Activated CD4-positive, alpha-beta T cell treated with anti-CD3 and anti-CD28 coated beads, Interleukin-2, amount 10 ng/mL, durations not matched to agents 24 days and 14 days (primary cell): ENCODE measurements around the gene TOP3A. TPM values are rescaled to one million over a fixed set of nuclear protein-coding genes. Genes with fewer than 3 reads are reported as not detected.
"Not testable (repeated sequence)": the region's sequence is repeated elsewhere in the genome, so short reads cannot be mapped to it uniquely, and the experiment has no call there.

Experiments
- DNase-seq: peaks from one replicate; pipeline ENCODE4 v3.0.0; 2022
- H3K27ac Mint-ChIP-seq: one replicate; pipeline ENCODE4 v1.8.0; 2022; ENCODE audit warnings: mild to moderate bottlenecking, mixed read lengths
- H3K27me3 Mint-ChIP-seq: one replicate; pipeline ENCODE4 v1.8.0; 2022; ENCODE audit warnings: mixed read lengths
- H3K36me3 Mint-ChIP-seq: one replicate; pipeline ENCODE4 v1.8.0; 2022; ENCODE audit warnings: low read depth, mild to moderate bottlenecking, mixed read lengths
- H3K4me1 Mint-ChIP-seq: one replicate; pipeline ENCODE4 v1.8.0; 2021; ENCODE audit warnings: mixed read lengths
- H3K4me3 Mint-ChIP-seq: one replicate; pipeline ENCODE4 v1.8.0; 2022; ENCODE audit warnings: mild to moderate bottlenecking, moderate library complexity, mixed read lengths
- H3K9me3 Mint-ChIP-seq: one replicate; pipeline ENCODE4 v1.8.0; 2021; ENCODE audit warnings: mixed read lengths
- intact Hi-C: fragments of 100-400 bp; cut with micrococcal nuclease; formaldehyde crosslinking; loops from one replicate; pipeline ENCODE4 v1.15.1; 2023
- total RNA-seq: library from RNA; stranded (reverse); gene quantifications from 2 replicates; pipeline ENCODE4 v1.2.3, GENCODE V29; 2022

Gene TOP3A
- 75.4 and 88.2 TPM in 2 replicates for total RNA-seq

GRCh38 chr17:18314731-18315561 lies at the start of gene TOP3A, which contains the start of gene SMCR8:
Gene TOP3A (minus strand): TSS chr17:18314994. CDS start chr17:18314778, 216 bp downstream.
Gene SMCR8 (plus strand): TSS chr17:18315293. CDS start chr17:18315790, 497 bp downstream.
- peaks cover 58% of the 10 kb centered on the region for H3K36me3 Mint-ChIP-seq
- no peaks in the 10 kb centered on the region for H3K27me3 Mint-ChIP-seq
- intact Hi-C loops = loop anchor here (1.0 to 5.0 kb wide), 5 partner anchors 47 to 478 kb away; partner anchors contain the start of genes ALKBH5, MIEF2, SHMT1 and SREBF1
- H3K27ac Mint-ChIP-seq = peak within 1 kb of the TSS; percentile 98
- H3K9me3 Mint-ChIP-seq = no peaks in the 10 kb centered on the region
- peaks cover 65% of the 10 kb centered on the region for H3K4me1 Mint-ChIP-seq
- peak within 1 kb of the TSS; percentile 85 for H3K4me3 Mint-ChIP-seq
- peak; percentile 99 for DNase-seq

- intact Hi-C loops = loop anchor here (5.0 kb wide), 2 partner anchors 47 to 107 kb away; partner anchors contain the start of genes FLII and SMCR8
Observed at GRCh38 chr17:18364166-18364565, 49.4 kb upstream of the TOP3A start.

GRCh38 chr17:18363101-18364049 lies 48.6 kb upstream of the TOP3A start, which contains the start of gene SHMT1:
Gene SHMT1 (minus strand): TSS chr17:18363550. CDS start chr17:18355981, 7,569 bp downstream.
- peak within 1 kb of the TSS; percentile 91 for H3K27ac Mint-ChIP-seq
- peak; percentile 98 for DNase-seq
- peak within 1 kb of the TSS; percentile 93 for H3K4me3 Mint-ChIP-seq
- H3K36me3 Mint-ChIP-seq = peaks cover 11% of the 10 kb centered on the region
- H3K27me3 Mint-ChIP-seq = no peaks in the 10 kb centered on the region
- no peaks in the 10 kb centered on the region for H3K9me3 Mint-ChIP-seq
- intact Hi-C loops = loop anchor here (5.0 kb wide), 2 partner anchors 46 to 106 kb away; partner anchors contain the start of genes FLII and SMCR8
- peaks cover 15% of the 10 kb centered on the region for H3K4me1 Mint-ChIP-seq

More at GRCh38 chr17:18364166-18364565, 49.4 kb upstream of the TOP3A start:
- no peak overlapping the region for H3K27ac Mint-ChIP-seq
- peaks cover 14% of the 10 kb centered on the region for H3K4me1 Mint-ChIP-seq
- H3K9me3 Mint-ChIP-seq = no peaks in the 10 kb centered on the region
- DNase-seq = no peak
- no peak overlapping the region for H3K4me3 Mint-ChIP-seq
- peaks cover 10% of the 10 kb centered on the region for H3K36me3 Mint-ChIP-seq
- no peaks in the 10 kb centered on the region for H3K27me3 Mint-ChIP-seq

- peak; percentile 71 for DNase-seq
- Mint-ChIP-seq H3K9me3 (no peaks in the 10 kb centered on the region), H3K27me3 (no peaks in the 10 kb centered on the region), H3K4me1 (peaks cover 15% of the 10 kb centered on the region), H3K4me3 (peak overlapping the region; percentile 93), H3K36me3 (peaks cover 11% of the 10 kb centered on the region), H3K27ac (peak overlapping the region; percentile 65)
- intact Hi-C loops = loop anchor here (5.0 kb wide), 2 partner anchors 45 to 105 kb away; partner anchors contain the start of genes FLII and SMCR8
Observed at GRCh38 chr17:18362698-18363100, 47.9 kb upstream of the TOP3A start.

- Mint-ChIP-seq H3K9me3 (no peaks in the 10 kb centered on the region), H3K4me1 (peaks cover 15% of the 10 kb centered on the region), H3K4me3 (peak overlapping the region; percentile 93), H3K27me3 (no peaks in the 10 kb centered on the region), H3K27ac (peak overlapping the region; percentile 65), H3K36me3 (peaks cover 11% of the 10 kb centered on the region)
- DNase-seq = peak; percentile 62
- intact Hi-C loops = loop anchor here (5.0 kb wide), 2 partner anchors 45 to 105 kb away; partner anchors contain the start of genes FLII and SMCR8
Observed at GRCh38 chr17:18361837-18362697, 47.3 kb upstream of the TOP3A start.

- Mint-ChIP-seq H3K27ac (peak overlapping the region; percentile 45), H3K4me3 (peak overlapping the region; percentile 3), H3K27me3 (no peaks in the 10 kb centered on the region), H3K36me3 (peaks cover 16% of the 10 kb centered on the region), H3K4me1 (peaks cover 15% of the 10 kb centered on the region), H3K9me3 (no peaks in the 10 kb centered on the region)
- intact Hi-C loops = loop anchor here (5.0 kb wide), 2 partner anchors 43 to 103 kb away; partner anchors contain the start of genes FLII and SMCR8
- DNase-seq = no peak
Observed at GRCh38 chr17:18360518-18360917, 45.7 kb upstream of the TOP3A start.

GRCh38 chr17:18356624-18357023 lies 41.8 kb upstream of the TOP3A start:
- H3K9me3 Mint-ChIP-seq = no peaks in the 10 kb centered on the region
- intact Hi-C loops = no loop called here

GRCh38 chr17:18353541-18353940 lies 38.7 kb upstream of the TOP3A start:
- DNase-seq = no peak
- intact Hi-C loops = no loop called here
- Mint-ChIP-seq H3K4me1 (no peaks in the 10 kb centered on the region), H3K27me3 (no peaks in the 10 kb centered on the region), H3K4me3 (no peak overlapping the region), H3K9me3 (no peaks in the 10 kb centered on the region), H3K27ac (no peak overlapping the region), H3K36me3 (peaks cover 26% of the 10 kb centered on the region)

More at GRCh38 chr17:18356624-18357023, 41.8 kb upstream of the TOP3A start:
- Mint-ChIP-seq H3K4me1 (peaks cover 2% of the 10 kb centered on the region), H3K36me3 (peaks cover 31% of the 10 kb centered on the region), H3K4me3 (no peak overlapping the region), H3K27ac (no peak overlapping the region), H3K27me3 (no peaks in the 10 kb centered on the region)
- no peak for DNase-seq

GRCh38 chr17:18344021-18344420 lies 29.2 kb upstream of the TOP3A start:
- DNase-seq = no peak
- Mint-ChIP-seq H3K27ac (no peak overlapping the region), H3K36me3 (peaks cover 51% of the 10 kb centered on the region), H3K4me1 (no peaks in the 10 kb centered on the region), H3K27me3 (no peaks in the 10 kb centered on the region), H3K9me3 (no peaks in the 10 kb centered on the region), H3K4me3 (no peak overlapping the region)
- intact Hi-C loops = no loop called here

GRCh38 chr17:18339933-18340332 lies 25.1 kb upstream of the TOP3A start:
- Mint-ChIP-seq H3K27me3 (no peaks in the 10 kb centered on the region), H3K36me3 (peaks cover 50% of the 10 kb centered on the region), H3K4me3 (no peak overlapping the region), H3K9me3 (no peaks in the 10 kb centered on the region), H3K4me1 (no peaks in the 10 kb centered on the region), H3K27ac (no peak overlapping the region)
- intact Hi-C loops = no loop called here
- DNase-seq = no peak

GRCh38 chr17:18338158-18338557 lies 23.4 kb upstream of the TOP3A start:
- H3K27me3 Mint-ChIP-seq, H3K4me3 Mint-ChIP-seq, H3K27ac Mint-ChIP-seq, DNase-seq, H3K4me1 Mint-ChIP-seq, intact Hi-C loops, H3K9me3 Mint-ChIP-seq: not testable (repeated sequence)
- peaks cover 49% of the 10 kb centered on the region for H3K36me3 Mint-ChIP-seq

- no peaks in the 10 kb centered on the region for H3K9me3 Mint-ChIP-seq
- H3K36me3 Mint-ChIP-seq = peaks cover 36% of the 10 kb centered on the region
- H3K27ac Mint-ChIP-seq = no peak overlapping the region
- no peaks in the 10 kb centered on the region for H3K27me3 Mint-ChIP-seq
- H3K4me3 Mint-ChIP-seq = no peak overlapping the region
- intact Hi-C loops = no loop called here
- peaks cover 7% of the 10 kb centered on the region for H3K4me1 Mint-ChIP-seq
- DNase-seq = no peak
Observed at GRCh38 chr17:18332909-18333489, 18.2 kb upstream of the TOP3A start.
